HG03095 (cell line): ENCODE results near the gene TFG.
"Not testable (repeated sequence)": the region's sequence is repeated elsewhere in the genome, so short reads cannot be mapped to it uniquely, and the experiment has no call there.

Source experiments
- ATAC-seq: cut with Tn5 transposase; IDR thresholded peaks from one replicate; pipeline ENCODE4 v1.9.1; 2021; ENCODE audit warnings: moderate library complexity; ENCODE audit not compliant: unreplicated experiment

TFG gene

GRCh38 chr3:100708989-100709841, at the start of gene TFG:
Gene TFG (plus strand): TSS chr3:100709494. CDS start chr3:100713686, 4,192 bp downstream.
- peak; percentile 91 for ATAC-seq

GRCh38 chr3:100661294-100661693, 48.0 kb upstream of the TFG start:
- not testable (repeated sequence) for ATAC-seq

DNA sequence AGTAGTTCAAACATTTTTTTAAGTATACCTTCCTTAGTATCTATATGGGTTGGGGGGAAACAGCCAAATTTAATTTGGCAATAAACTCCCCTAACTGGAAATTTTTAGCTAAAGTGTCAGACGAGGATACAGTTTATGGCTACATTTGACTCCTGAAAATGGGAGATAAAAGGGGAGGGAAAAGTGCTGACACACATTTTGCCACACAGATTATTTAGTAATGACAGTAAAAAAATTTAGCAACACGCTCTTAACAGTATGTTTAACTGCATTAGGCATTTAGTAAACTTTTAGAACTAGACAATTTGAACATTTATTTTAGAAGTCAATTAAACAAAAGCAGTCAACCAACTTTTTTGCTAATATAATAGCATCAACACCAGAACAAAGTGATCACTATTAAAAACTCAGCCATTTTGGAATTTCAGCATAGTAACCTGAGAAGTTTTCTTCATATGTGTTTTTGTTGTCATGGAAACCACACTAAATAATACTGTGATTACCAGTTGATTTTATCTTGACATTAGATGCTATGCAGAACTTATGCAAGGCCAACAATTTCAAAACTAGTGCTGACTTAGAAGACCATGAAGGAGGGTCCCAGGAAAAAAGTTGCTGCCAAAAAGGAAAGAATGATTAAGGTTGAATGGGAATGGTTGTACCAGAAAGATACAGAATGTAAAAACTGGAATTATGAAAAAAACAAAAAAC, 47.0 kb upstream of the TFG start:
- ATAC-seq = no peak

DNA sequence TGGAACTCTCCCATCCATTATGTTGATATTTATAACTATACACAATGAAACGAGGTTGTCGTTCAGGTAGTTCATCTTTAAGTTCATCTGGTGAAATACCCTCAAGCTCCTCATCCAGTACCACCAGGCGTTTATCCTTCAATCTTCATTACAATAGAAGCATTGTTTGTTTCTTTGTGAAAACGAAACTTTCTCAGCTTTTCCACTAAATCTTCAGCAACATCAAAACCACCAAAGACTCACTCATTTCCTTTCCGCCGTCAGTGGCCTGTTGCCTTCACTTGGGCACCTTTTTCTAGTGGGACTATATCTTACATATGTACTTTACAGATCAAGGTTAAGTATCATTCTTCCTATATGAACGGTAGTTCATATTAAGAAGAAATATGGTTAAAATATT, 44.1 kb upstream of the TFG start:
- ATAC-seq = no peak

GRCh38 chr3:100666699-100667098, 42.6 kb upstream of the TFG start:
- not testable (repeated sequence) for ATAC-seq

DNA sequence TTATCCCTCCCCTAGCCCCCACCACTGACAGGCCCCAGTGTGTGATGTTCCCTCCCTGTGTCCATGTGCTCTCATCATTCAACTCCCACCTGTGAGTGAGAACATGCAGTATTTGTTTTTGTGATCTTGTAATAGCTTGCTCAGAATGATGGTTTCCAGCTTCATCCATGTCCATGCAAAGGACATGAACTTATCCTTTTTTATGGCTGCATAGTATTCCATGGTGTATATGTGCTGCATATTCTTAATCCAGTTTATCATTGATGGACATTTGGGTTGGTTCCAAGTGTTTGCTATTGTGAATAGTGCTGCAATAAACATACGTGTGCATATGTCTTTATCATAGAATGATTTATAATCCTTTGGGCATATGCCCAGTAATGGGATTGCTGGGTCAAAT, 42.0 kb upstream of the TFG start:
- not testable (repeated sequence) for ATAC-seq

GRCh38 chr3:100670995-100671394, 38.3 kb upstream of the TFG start:
- not testable (repeated sequence) for ATAC-seq

DNA sequence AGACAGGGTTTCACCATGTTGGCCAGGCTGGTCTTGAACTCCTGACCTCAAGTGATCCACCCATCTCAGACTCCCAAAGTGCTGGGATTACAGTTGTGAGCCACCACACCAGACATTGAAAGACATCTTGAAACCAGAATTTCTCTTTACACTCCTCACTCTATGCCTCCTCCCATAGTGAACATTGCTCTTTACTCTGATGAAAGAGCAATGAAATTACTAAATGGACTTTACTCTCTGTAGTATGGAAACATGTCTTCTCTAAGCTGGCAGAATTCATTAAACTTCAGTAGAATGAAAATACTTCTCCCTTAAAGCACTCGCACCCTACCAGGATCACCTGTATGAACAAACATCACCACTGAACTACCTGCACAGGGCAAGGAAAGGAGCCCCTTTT, 27.8 kb upstream of the TFG start:
- ATAC-seq = no peak

DNA sequence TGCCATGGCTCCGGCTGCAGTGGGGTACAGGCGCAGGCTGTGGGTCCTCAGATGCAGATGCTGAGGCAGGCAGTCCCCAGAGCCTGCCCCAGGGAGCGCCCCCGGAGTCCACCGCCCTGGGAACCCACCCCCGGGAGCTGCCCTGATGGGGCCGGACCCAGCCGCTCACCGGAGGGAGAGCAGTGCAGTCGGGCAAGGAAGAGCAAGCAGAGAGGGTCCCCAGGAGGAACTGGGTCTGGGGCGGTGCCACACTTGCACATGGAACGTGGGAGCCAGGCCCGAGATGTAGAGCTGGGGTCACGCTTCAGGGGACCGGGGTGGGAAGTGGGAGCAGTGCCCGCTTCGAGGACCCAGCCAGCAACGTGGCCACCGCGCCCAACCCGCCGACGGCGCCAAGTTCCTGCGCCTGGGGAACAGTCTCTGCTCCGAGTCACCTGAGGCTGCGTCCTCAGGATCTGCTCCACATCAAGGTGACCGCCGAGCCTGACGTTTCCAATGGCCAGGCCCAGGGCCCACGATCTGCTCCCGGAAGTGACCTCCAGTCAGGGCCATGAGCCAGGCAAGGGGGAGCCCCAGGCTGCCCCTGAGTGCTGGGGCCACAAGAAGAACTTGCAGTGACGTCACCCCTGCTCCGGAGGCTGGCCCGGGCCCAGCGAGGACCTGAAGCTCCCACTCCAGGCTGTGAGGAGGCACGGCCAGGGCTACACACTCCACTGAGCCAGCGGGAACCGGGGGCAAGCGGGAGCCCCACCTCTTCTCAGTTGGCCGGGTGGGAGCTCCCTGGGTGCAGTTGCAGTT, 27.0 kb upstream of the TFG start:
- ATAC-seq = no peak

GRCh38 chr3:100682854-100683760, 26.2 kb upstream of the TFG start:
- ATAC-seq = no peak

DNA sequence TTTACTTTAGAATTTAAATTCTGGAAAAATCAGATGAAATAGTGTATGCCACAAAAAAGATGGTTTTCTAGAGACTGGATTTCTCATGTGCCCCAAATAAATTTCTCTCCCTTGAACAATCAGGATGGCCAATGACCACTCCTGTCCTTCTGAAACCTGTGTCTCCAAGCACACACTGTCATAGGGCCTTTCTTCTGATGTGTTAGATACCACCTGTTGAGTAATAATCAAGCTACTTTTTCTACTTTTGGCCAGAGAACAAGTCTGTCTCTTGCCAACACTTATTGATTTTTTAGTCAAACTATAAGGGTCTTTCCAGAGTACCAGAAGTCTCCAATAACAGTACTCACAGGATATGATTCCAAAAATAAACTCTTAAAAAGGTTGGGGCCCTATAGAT, 16.1 kb upstream of the TFG start:
- no peak for ATAC-seq

DNA sequence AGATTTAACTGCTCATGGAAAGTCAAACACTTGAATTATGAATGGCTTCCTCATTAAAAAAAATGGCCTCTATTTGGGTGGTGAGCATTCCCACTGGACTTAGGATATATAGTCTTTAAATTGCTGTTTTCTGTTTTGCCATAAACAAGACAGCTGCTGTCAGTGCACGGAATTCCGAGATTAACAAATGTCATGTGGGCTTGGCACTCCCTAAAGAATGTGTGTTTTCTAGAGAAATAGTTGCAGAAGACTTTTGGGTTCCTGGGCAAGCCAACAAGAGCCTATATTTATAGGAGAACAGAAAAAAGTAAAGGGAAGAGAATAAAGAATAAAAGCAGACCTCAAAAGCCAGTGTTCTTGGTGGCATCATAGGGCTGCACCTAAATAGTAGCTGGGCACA, 13.6 kb upstream of the TFG start:
- ATAC-seq = no peak

- no peak for ATAC-seq
Observed at GRCh38 chr3:100696161-100696560, 13.1 kb upstream of the TFG start.

DNA sequence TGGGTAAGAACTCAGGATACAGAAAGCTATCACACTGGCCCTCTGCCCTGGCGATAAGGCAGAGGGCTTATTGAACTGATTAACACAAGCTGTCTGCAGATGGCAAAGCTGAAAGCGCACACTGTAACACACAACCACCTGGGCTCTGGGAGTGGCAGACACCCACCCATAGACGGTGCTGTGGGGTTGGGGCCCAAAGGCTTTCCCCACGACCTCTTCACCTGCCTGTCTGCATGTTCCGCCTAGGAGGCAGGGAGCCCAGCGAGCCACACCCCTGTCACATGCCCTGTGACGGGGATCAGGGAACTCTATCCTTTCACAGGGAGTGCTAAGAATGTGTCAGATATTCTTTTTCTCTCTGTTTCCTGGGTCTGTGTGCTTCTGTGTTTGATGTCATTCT, 12.1 kb upstream of the TFG start:
- ATAC-seq = no peak

GRCh38 chr3:100697723-100698285, 11.5 kb upstream of the TFG start:
- ATAC-seq = no peak

GRCh38 chr3:100698736-100699135, 10.6 kb upstream of the TFG start:
- ATAC-seq = no peak

GRCh38 chr3:100700708-100701107, 8.6 kb upstream of the TFG start:
- no peak for ATAC-seq

- no peak for ATAC-seq
Observed at GRCh38 chr3:100702082-100702979, 7.0 kb upstream of the TFG start.

GRCh38 chr3:100702980-100703345, 6.3 kb upstream of the TFG start:
- no peak for ATAC-seq
